Activated naive CD4-positive, alpha-beta T cell treated with Interleukin-2 at 50 U/mL for 16 hours (primary cell): Measurements from ENCODE around the gene GALNT12.

Experiments
- DNase-seq: peaks from one replicate; pipeline ENCODE4 v3.0.0-alpha.2; 2020

The GALNT12 gene

GRCh38 chr9:98884849-98885248, 77.4 kb downstream of the GALNT12 start:
- no peak for DNase-seq

- no peak for DNase-seq
These were observed 78.3 kb downstream of the GALNT12 start for GRCh38 chr9:98885575-98886295.

- DNase-seq: no peak
These were observed 79.3 kb downstream of the GALNT12 start for GRCh38 chr9:98886691-98887229.

GRCh38 chr9:98887918-98888510, 80.5 kb downstream of the GALNT12 start:
- DNase-seq: no peak

- no peak for DNase-seq
These were observed 81.4 kb downstream of the GALNT12 start for GRCh38 chr9:98888801-98889421.

- no peak for DNase-seq
These were observed 82.8 kb downstream of the GALNT12 start for GRCh38 chr9:98890256-98890655.

- no peak for DNase-seq
These were observed 84.8 kb downstream of the GALNT12 start for GRCh38 chr9:98892288-98892687.

- DNase-seq: no peak
These were observed 85.2 kb downstream of the GALNT12 start for GRCh38 chr9:98892690-98893089.

- no peak for DNase-seq
These were observed 86.7 kb downstream of the GALNT12 start for GRCh38 chr9:98894171-98894570.

- DNase-seq: no peak
These were observed 87.3 kb downstream of the GALNT12 start for GRCh38 chr9:98894761-98895160.

- DNase-seq: no peak
These were observed 89.2 kb downstream of the GALNT12 start for GRCh38 chr9:98896632-98897031.

GRCh38 chr9:98897745-98898144, 90.3 kb downstream of the GALNT12 start:
- no peak for DNase-seq

- no peak for DNase-seq
These were observed 92.1 kb downstream of the GALNT12 start for GRCh38 chr9:98899408-98900056.
